Ovary (tissue), 9 donors: ENCODE measurements around the gene ANP32B. TPM values are rescaled to one million over a fixed set of nuclear protein-coding genes. Genes with fewer than 3 reads are reported as not detected.
"Not testable (repeated sequence)": the region's sequence is repeated elsewhere in the genome, so short reads cannot be mapped to it uniquely, and the experiment has no call there.

Experiments used
- DNase-seq, 5 donors: peaks; one replicate each; pipeline ENCODE4 v3.0.0-alpha.2; 2019 to 2020
- H3K27ac ChIP-seq, 2 donors: fragments of 200-600 bp; one replicate each; pipeline versions ENCODE4 v1.5.1 to v1.8.0; 2019 to 2022
- H3K27me3 ChIP-seq: fragments of 200-600 bp; one replicate; pipeline ENCODE4 v1.8.0; 2022
- H3K36me3 ChIP-seq: fragments of 200-600 bp; sonication (generic); one replicate; pipeline ENCODE4 v1.5.1; 2019
- H3K4me1 ChIP-seq: one replicate; pipeline ENCODE4 v1.8.1; 2013; ENCODE audit warnings: mild to moderate bottlenecking, moderate library complexity; ENCODE audit not compliant: insufficient read depth
- H3K4me3 ChIP-seq: fragments of 200-600 bp; sonication (generic); one replicate; pipeline ENCODE4 v1.5.1; 2017
- H3K9me3 ChIP-seq, 2 donors: fragments of 200-600 bp in 1 of 2; sonication (generic) in 1 of 2; one replicate each; pipeline versions ENCODE4 v1.5.1 to v1.8.1; 2013 to 2019; ENCODE audit warnings: mild to moderate bottlenecking in 1 of 2, moderate library complexity in 1 of 2
- CTCF ChIP-seq, 3 donors: fragments of 450-650 bp in 2 of 3; fragments of 200-600 bp in 1 of 3; IDR thresholded peaks; one replicate each; pipeline versions ENCODE4 v1.5.1 to v1.8.0; 2016 to 2022; ENCODE audit warnings: antibody characterized with exemption in 3 of 3, mild to moderate bottlenecking in 1 of 3
- EP300 ChIP-seq: sonication (generic); formaldehyde crosslinking; IDR thresholded peaks from one replicate; pipeline ENCODE4 v1.6.1; 2017; ENCODE audit warnings: antibody characterized with exemption
- POLR2A ChIP-seq: fragments of 450-650 bp; IDR thresholded peaks from one replicate; pipeline ENCODE4 v1.6.1; 2017; ENCODE audit warnings: antibody characterized with exemption, mild to moderate bottlenecking, moderate library complexity
- WGBS, 3 donors: extraction: QIAGEN DNeasy Blood & Tissue Kit in 1 of 3; methylation state at CpG; one replicate each; pipeline versions ENCODE4 v1.1.5 to v1.1.7; 2013 to 2017; 5-methylcytosine and 5-hydroxymethylcytosine counted together
- intact Hi-C, 4 donors: fragments of 100-400 bp; cut with DNase I; formaldehyde crosslinking; loops; one replicate each; pipeline versions ENCODE4 v1.11.0 to v1.15.1; 2022 to 2023
- polyA plus RNA-seq, 2 donors: library from polyadenylated mRNA; stranded (reverse); fragments of 200-250 nt in 1 of 2; fragments of 350-450 nt in 1 of 2; fragmentation: Illumina TruSeq in 1 of 2; extraction: RNeasy Lipid Tissue Mini Kit (QIAGEN cat#74804) in 1 of 2; gene quantifications; one replicate each; pipeline ENCODE4 v1.2.3, GENCODE V29; 2013 to 2014
- total RNA-seq, 7 donors: library from RNA; depleted of rRNA in 2 of 7; stranded (reverse); fragments of >200 nt in 2 of 7; fragmentation: NEBNext Ultra II Directional in 3 of 7; extraction: Animal tissue kit (Norgen Biotek cat#: 25700) in 3 of 7; gene quantifications; one replicate each; pipeline versions ENCODE4 v1.1.0 to v1.2.4, GENCODE V29; 2016 to 2023
- donor health status: DM: no; HTN: no; CAD: no; lungs with moderate emphysema.
- donor health status: DM: no; HTN: no; CAD: no.
- donor health status: Bipolar disorder and iron deficiency.
- donor health status: DM: yes; HTN: yes; CAD: no.
- donor health status: DM: no; HTN: no; CAD: no.
- donor health status: DM: yes; HTN: yes; CAD: no.

Gene ANP32B
- total and polyA plus RNA-seq, 9 donors: 41.4 to 302 (median 153) TPM

- no peak for DNase-seq
- Histone ChIP-seq H3K27me3 (no peaks in the 10 kb centered on the region), H3K4me1 (no peaks in the 10 kb centered on the region), H3K4me3 (no peak overlapping the region), H3K9me3 (no peaks in the 10 kb centered on the region), H3K27ac (no peak overlapping the region), H3K36me3 (no peaks in the 10 kb centered on the region)
- TF ChIP-seq POLR2A (no peak), EP300 (no peak), CTCF (IDR thresholded peaks at IDR 0.05) (no peak)
- intact Hi-C loops: no loop called here
Observed at GRCh38 chr9:97956331-97956730, 26.8 kb upstream of the ANP32B start.

- H3K36me3 ChIP-seq: no peaks in the 10 kb centered on the region
- H3K4me1 ChIP-seq: no peaks in the 10 kb centered on the region
- WGBS, 3 donors: 57 to 66% (median 65%) methylated on average over 5 of the region's 5 CpGs
- intact Hi-C loops: no loop called here
- no peak overlapping the region for H3K27ac ChIP-seq
- no peaks in the 10 kb centered on the region for H3K27me3 ChIP-seq
- no peaks in the 10 kb centered on the region for H3K9me3 ChIP-seq
- DNase-seq: no peak
- no peak overlapping the region for H3K4me3 ChIP-seq
- TF ChIP-seq EP300: no peak
- no peak for TF ChIP-seq POLR2A
- no peak for TF ChIP-seq CTCF (IDR thresholded peaks at IDR 0.05)
Observed at GRCh38 chr9:97958812-97959511, 24.2 kb upstream of the ANP32B start.

GRCh38 chr9:97959585-97959984, 23.6 kb upstream of the ANP32B start:
- H3K4me1 ChIP-seq: no peaks in the 10 kb centered on the region
- no peaks in the 10 kb centered on the region for H3K36me3 ChIP-seq
- no peaks in the 10 kb centered on the region for H3K27me3 ChIP-seq
- no peak overlapping the region for H3K27ac ChIP-seq
- H3K4me3 ChIP-seq: no peak overlapping the region
- H3K9me3 ChIP-seq: no peaks in the 10 kb centered on the region
- DNase-seq: no peak
- intact Hi-C loops: no loop called here
- TF ChIP-seq CTCF (IDR thresholded peaks at IDR 0.05) (no peak), EP300 (no peak), POLR2A (no peak)

GRCh38 chr9:97960678-97961328, 22.3 kb upstream of the ANP32B start:
- H3K4me1 ChIP-seq, DNase-seq, H3K36me3 ChIP-seq, H3K27me3 ChIP-seq, H3K9me3 ChIP-seq, H3K4me3 ChIP-seq, intact Hi-C loops, H3K27ac ChIP-seq: not testable (repeated sequence)
- 79 to 81% (median 79%) methylated on average over 9 of the region's 9 CpGs for WGBS, 3 donors

- Histone ChIP-seq H3K27me3 (no peaks in the 10 kb centered on the region), H3K4me1 (no peaks in the 10 kb centered on the region), H3K36me3 (no peaks in the 10 kb centered on the region), H3K27ac (no peak overlapping the region), H3K9me3 (no peaks in the 10 kb centered on the region), H3K4me3 (no peak overlapping the region)
- intact Hi-C loops: no loop called here
- 87 to 92% (median 88%) methylated on average over 2 of the region's 2 CpGs for WGBS, 3 donors
- DNase-seq: no peak
- TF ChIP-seq EP300: no peak
- no peak for TF ChIP-seq POLR2A
- no peak for TF ChIP-seq CTCF (IDR thresholded peaks at IDR 0.05)
Observed at GRCh38 chr9:97961361-97961760, 21.8 kb upstream of the ANP32B start.
